Upper lobe of right lung (tissue), 1 donor: ENCODE measurements around the gene ACTR5. TPM values are rescaled to one million over a fixed set of nuclear protein-coding genes. Genes with fewer than 3 reads are reported as not detected.

Experiments
- ATAC-seq: fragments of 200-7000 bp; cut with Tn5 transposase; one replicate; pipeline ENCODE4 v1.9.1; 2020; ENCODE audit warnings: mild to moderate bottlenecking, moderate library complexity
- DNase-seq: peaks from one replicate; pipeline ENCODE4 v3.0.0-alpha.2; 2020
- H3K27ac ChIP-seq: fragments of 200-600 bp; one replicate; pipeline ENCODE4 v1.8.0; 2022
- H3K27me3 ChIP-seq: fragments of 200-600 bp; one replicate; pipeline ENCODE4 v1.8.0; 2022; ENCODE audit warnings: mild to moderate bottlenecking
- H3K36me3 ChIP-seq: fragments of 200-600 bp; one replicate; pipeline ENCODE4 v1.8.0; 2022
- H3K4me1 ChIP-seq: fragments of 200-600 bp; one replicate; pipeline ENCODE4 v1.8.0; 2022
- H3K4me3 ChIP-seq: fragments of 200-600 bp; one replicate; pipeline ENCODE4 v1.8.0; 2022; ENCODE audit warnings: mild to moderate bottlenecking
- H3K9me3 ChIP-seq: fragments of 200-600 bp; one replicate; pipeline ENCODE4 v1.8.0; 2022
- intact Hi-C: fragments of 100-400 bp; cut with DNase I; formaldehyde crosslinking; loops from one replicate; pipeline ENCODE4 v1.11.0; 2022
- total RNA-seq: library from RNA; stranded (reverse); fragmentation: NEBNext Ultra II Directional; extraction: Animal tissue kit (Norgen Biotek cat#: 25700); gene quantifications from one replicate; pipeline ENCODE4 v1.2.1, GENCODE V29; 2021
- TF ChIP-seq, protein P1 (sequence below): fragments of 200-600 bp; IDR thresholded peaks from one replicate; pipeline ENCODE4 v1.8.0; 2022; ENCODE audit warnings: antibody characterized with exemption
- donor health status: DM: no; HTN: yes; CAD: no; lungs with severe emphysema.

Gene ACTR5
- total RNA-seq, 1 donor from 2014 or later: 7.0 TPM

DNA sequence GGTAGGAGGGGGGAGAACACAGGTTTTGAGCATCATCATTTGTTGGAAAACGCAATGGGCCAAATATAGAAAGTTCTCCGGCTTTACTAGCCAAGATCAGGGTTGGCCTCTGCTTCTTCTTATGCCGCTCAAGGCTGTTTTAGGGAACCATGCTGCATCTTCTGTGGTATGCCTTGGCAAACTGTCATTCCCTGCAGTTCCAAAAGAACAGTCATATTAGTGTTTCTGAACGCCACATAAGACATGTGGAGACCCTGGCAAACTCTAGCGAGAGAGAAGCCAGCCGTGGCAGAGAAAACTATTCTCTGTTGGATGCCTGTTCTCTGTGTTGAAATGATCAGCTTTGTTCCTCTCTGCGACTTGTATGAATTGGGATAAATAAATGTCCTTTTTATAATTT lies 10.8 kb downstream of the ACTR5 start:
- no peak for ATAC-seq
- Histone ChIP-seq H3K4me1 (no peaks in the 10 kb centered on the region), H3K27ac (no peak overlapping the region), H3K9me3 (no peaks in the 10 kb centered on the region), H3K4me3 (no peak overlapping the region), H3K36me3 (peaks cover 78% of the 10 kb centered on the region), H3K27me3 (no peaks in the 10 kb centered on the region)
- TF ChIP-seq, protein P1, sequence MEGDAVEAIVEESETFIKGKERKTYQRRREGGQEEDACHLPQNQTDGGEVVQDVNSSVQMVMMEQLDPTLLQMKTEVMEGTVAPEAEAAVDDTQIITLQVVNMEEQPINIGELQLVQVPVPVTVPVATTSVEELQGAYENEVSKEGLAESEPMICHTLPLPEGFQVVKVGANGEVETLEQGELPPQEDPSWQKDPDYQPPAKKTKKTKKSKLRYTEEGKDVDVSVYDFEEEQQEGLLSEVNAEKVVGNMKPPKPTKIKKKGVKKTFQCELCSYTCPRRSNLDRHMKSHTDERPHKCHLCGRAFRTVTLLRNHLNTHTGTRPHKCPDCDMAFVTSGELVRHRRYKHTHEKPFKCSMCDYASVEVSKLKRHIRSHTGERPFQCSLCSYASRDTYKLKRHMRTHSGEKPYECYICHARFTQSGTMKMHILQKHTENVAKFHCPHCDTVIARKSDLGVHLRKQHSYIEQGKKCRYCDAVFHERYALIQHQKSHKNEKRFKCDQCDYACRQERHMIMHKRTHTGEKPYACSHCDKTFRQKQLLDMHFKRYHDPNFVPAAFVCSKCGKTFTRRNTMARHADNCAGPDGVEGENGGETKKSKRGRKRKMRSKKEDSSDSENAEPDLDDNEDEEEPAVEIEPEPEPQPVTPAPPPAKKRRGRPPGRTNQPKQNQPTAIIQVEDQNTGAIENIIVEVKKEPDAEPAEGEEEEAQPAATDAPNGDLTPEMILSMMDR: no peak
- DNase-seq: no peak
- intact Hi-C loops: no loop called here

DNA sequence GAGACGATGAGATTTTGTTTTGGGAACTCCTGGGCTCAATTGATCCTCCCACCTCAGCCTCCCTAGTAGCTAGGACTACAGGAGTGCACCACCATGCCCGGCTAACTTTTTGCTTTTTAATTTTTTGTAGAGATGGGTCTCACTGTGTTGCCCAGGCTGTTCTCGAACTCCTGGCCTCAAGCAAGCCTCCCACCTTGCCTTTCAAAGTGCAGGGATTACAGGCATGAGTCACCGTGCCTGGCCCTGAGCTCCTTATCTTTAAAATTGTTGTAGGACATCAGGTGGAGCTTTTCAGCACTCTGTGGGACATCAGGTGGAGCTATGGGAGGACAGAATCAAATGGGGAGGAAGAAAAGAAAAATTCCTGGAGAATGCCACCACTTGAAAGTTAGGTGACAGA lies 12.7 kb downstream of the ACTR5 start:
- intact Hi-C loops: no loop called here
- TF ChIP-seq, protein P1: no peak
- H3K27ac ChIP-seq: no peak overlapping the region
- H3K4me3 ChIP-seq: no peak overlapping the region
- no peaks in the 10 kb centered on the region for H3K9me3 ChIP-seq
- no peak for DNase-seq
- H3K36me3 ChIP-seq: peaks cover 80% of the 10 kb centered on the region
- no peak for ATAC-seq
- no peaks in the 10 kb centered on the region for H3K27me3 ChIP-seq
- no peaks in the 10 kb centered on the region for H3K4me1 ChIP-seq

DNA sequence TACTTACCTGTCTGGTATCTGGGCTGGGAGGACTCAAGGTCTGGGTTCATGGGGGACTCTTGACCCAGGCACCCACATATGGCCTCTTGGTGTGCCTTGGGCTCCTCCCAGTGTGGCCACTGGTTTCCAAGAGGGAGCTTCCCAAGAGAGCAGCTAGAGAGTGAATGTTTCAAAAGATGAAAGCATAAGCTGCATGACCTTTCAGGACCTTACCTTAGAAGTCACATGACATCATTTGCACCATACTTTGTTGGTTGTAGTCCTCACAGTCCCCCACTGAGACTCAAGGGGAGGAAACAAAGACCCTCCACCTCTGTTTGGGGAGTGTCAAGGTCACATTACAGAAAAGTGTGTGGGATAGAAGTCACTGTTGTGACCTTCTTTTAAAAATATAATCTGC lies 13.9 kb downstream of the ACTR5 start:
- no peak overlapping the region for H3K4me3 ChIP-seq
- no peaks in the 10 kb centered on the region for H3K4me1 ChIP-seq
- no peaks in the 10 kb centered on the region for H3K9me3 ChIP-seq
- no peak for ATAC-seq
- H3K36me3 ChIP-seq: peaks cover 82% of the 10 kb centered on the region
- TF ChIP-seq, protein P1: no peak
- no peak overlapping the region for H3K27ac ChIP-seq
- intact Hi-C loops: no loop called here
- DNase-seq: no peak
- H3K27me3 ChIP-seq: no peaks in the 10 kb centered on the region

DNA sequence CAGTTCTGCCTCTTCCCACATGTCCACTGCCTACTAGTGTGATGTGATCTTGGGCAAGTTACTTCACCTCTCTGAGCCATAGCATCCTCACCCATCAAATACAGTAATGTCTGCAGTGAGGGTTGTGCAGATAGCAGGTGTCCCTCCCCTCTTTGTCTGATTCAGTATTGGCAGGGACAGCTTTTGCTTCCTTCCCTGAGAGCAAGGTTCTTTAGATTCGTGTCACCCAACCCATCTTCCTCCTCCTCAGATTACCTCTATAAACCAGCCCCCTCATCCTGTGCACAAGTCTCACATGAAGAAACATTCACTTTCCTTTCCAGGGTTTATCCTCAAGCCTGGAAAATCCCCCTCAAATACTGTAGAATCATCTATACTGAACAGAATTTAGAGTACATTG lies 15.4 kb downstream of the ACTR5 start:
- H3K27me3 ChIP-seq: no peaks in the 10 kb centered on the region
- H3K9me3 ChIP-seq: no peaks in the 10 kb centered on the region
- DNase-seq (no peak), ATAC-seq (no peak)
- H3K27ac ChIP-seq: no peak overlapping the region
- H3K4me3 ChIP-seq: no peak overlapping the region
- intact Hi-C loops: no loop called here
- H3K36me3 ChIP-seq: peaks cover 86% of the 10 kb centered on the region
- H3K4me1 ChIP-seq: no peaks in the 10 kb centered on the region
- TF ChIP-seq, protein P1: no peak

DNA sequence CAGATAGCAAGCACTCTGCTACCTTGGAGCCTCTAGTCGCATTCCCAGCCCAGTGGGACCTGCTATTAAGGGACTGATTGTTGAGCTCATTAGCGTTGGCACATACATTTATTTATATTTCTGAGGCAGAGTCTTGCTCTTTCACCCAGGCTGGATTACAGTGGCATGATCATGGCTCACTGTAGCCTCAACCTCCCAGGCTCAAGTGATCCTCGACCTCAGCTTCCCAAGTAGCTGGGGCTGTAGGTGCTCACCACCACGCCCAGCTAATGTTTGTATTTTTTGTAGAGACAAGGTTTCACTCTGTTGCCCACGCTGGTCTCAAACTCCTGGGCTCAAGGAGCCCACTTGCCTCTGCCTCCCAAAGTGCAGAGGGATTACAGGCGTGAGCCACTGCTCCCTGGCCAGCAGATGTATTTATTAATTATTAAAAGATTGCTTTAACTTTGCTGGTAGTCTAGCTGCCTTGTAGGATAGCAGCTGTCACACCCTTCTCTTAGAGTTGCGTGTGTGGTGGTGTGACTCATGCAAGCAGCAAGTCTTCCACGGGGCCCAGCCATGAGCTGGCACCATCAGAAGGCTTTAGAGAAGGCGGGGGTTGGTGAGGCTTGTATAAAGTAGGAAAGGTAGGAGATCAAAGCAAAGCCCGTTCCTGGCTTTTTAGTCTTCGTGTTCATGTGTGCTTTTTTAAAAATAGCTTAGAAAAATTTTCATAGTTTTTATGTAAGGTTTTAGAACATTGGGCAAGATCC lies 16.5 kb downstream of the ACTR5 start:
- Histone ChIP-seq H3K9me3 (no peaks in the 10 kb centered on the region), H3K4me3 (no peak overlapping the region), H3K36me3 (peaks cover 91% of the 10 kb centered on the region), H3K4me1 (no peaks in the 10 kb centered on the region), H3K27me3 (no peaks in the 10 kb centered on the region), H3K27ac (no peak overlapping the region)
- intact Hi-C loops: no loop called here
- TF ChIP-seq, protein P1: no peak
- DNase-seq (no peak), ATAC-seq (no peak)
